GM12874 (cell line): Measurements from ENCODE around the gene SMC5.

ENCODE experiments used
- TF ChIP-seq, protein P1 (sequence below): IDR thresholded peaks from 2 replicates; pipeline ENCODE4 v1.5.1; 2011; ENCODE audit warnings: low read depth, mild to moderate bottlenecking, control low read depth, low read length, moderate library complexity; ENCODE audit not compliant: insufficient read depth

Gene SMC5

DNA sequence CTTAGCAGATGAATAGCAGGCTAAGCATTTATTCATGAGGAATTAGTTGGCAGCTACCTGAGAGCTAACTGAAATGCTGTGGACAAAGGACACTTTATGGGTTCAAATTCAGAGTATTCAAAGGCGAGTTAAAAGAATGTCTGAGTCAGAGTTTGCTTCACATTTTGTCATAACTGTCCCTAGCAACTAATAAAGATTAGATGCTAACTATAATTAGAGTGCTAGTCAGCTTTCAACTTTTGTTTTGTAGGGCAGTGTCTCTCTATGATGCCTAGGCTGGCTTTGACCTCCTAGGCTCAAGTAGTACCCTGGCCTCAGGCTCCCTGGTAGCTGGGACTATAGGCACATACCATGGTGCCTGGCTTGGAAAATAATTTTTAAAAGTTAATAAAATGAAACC lies 4.6 kb downstream of the SMC5 start:
- TF ChIP-seq, protein P1, sequence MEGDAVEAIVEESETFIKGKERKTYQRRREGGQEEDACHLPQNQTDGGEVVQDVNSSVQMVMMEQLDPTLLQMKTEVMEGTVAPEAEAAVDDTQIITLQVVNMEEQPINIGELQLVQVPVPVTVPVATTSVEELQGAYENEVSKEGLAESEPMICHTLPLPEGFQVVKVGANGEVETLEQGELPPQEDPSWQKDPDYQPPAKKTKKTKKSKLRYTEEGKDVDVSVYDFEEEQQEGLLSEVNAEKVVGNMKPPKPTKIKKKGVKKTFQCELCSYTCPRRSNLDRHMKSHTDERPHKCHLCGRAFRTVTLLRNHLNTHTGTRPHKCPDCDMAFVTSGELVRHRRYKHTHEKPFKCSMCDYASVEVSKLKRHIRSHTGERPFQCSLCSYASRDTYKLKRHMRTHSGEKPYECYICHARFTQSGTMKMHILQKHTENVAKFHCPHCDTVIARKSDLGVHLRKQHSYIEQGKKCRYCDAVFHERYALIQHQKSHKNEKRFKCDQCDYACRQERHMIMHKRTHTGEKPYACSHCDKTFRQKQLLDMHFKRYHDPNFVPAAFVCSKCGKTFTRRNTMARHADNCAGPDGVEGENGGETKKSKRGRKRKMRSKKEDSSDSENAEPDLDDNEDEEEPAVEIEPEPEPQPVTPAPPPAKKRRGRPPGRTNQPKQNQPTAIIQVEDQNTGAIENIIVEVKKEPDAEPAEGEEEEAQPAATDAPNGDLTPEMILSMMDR = no peak

DNA sequence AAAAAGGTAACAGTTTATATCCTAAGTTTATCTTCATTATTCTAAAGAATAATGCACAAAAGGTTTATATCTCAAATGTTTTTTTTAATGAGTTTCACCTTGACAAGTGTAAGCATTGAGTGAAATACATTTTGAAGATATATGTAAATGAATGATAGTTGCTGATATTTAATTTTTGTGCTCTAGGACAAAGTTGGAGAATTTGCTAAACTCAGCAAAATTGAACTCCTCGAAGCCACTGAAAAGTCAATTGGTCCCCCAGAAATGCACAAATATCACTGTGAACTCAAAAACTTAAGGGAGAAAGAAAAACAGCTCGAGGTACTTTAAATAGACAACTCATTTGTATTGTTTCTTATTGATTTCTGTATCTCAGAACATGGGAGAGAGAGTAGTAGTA lies 19.5 kb downstream of the SMC5 start:
- TF ChIP-seq, protein P1 = no peak

DNA sequence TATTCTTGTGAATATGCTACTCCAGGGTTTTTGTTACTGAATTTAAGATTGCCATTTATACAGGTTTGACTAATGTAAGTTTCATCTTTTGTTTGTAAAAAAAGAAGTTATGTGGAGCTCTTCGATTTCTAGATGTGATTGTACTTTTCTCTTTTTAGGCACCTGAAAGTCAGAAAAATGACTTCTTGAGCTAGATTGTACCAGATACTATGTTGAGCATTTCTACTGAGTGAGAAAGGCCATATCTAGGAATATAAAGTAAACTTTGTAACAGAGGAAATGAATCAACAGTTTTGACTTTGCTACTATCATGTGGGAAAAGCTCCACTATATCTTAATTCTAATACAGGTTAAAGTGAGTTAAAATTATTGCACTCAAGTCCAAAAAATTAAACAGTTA lies 25.1 kb downstream of the SMC5 start:
- TF ChIP-seq, protein P1 = no peak

DNA sequence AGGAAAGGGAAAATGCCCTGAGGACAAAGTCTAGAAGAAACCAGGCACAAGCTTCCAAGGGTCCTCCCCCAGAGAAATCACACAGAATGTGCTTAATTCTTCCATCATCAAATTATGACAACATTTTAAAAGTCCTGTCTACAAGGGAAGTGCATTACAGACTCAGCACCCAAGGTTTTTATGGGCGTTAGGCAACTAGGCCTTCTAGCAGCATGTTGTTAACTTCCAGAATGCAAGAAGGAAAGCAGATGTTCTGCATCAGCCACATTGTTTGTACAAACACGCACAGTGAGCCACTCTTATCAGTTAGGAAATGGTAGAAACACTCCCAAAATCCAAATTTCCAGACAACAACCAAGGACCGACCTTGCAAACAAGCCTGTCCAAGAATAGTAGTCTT lies 26.5 kb downstream of the SMC5 start:
- TF ChIP-seq, protein P1 = no peak

DNA sequence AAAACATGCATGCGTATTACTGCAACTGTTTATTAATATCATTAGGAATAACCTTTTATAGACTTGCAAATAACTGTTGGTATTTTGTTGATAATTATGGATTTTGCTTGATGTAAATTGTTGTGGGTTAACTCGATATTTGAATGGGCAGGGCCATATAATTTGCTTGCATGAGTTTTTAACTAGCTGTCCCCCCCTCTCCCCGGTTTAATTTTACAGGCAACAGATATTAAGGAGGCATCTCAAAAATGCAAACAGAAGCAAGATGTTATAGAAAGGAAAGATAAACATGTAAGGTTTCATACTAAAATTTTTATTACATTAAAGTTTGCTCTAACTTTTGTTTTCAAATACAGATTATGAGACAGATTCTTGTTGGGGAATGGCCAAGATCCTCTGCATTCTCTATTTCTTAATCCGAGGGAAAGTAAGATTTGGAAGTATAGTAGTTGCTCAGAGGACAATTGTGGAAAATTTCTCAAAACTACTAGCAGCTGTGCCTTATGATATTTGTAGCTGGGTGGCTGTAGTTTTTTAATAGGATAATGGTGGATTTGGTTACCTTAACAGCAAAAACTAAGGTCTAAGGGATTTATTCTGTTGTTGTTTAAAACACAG lies 27.3 kb downstream of the SMC5 start:
- TF ChIP-seq, protein P1 = no peak

DNA sequence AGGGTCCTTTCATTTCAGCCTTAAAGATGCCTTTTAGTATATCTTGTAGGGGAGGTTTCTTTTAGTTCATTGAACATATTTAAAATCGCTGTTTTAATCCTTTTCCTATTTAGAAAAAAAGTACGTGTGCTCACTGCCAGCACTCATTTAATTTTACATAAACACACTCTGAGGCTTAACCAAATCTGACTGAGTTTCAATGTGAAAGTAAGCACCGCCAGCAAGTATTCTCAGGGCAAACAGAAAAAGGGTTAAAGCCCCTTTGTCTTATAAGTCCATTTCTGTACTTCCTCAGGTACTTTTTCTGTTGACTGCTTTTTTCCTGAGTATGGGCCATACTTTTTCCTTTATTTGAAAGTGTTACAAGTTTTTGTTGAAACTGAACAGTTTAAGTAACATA lies 31.8 kb downstream of the SMC5 start:
- TF ChIP-seq, protein P1 = no peak

DNA sequence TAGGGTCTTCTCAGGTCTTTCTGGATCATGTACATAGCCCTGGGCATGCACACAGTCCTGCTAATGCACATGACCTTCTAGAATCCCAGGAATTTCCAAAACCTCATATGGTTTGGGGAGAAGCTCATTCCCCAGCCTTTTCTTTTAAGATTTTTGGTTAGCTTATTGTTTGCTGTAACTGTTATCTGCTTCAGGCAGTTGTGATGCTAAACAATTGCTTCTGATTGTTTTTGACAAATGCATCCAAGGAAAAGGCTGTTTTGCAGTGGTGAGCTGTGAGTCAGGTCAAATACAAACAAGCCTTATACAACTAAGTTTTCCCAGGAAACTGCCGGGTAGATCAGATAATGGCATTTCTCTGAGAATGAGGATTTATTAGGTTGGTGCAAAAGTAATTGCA lies 32.7 kb downstream of the SMC5 start:
- TF ChIP-seq, protein P1 = no peak
